CD1c-positive myeloid dendritic cell (primary cell): ENCODE measurements around the gene POSTN.

Experiments
- DNase-seq: peaks from one replicate; pipeline ENCODE4 v3.0.0-alpha.2; 2016; ENCODE audit errors: extremely low spot score

Gene POSTN, protein sequence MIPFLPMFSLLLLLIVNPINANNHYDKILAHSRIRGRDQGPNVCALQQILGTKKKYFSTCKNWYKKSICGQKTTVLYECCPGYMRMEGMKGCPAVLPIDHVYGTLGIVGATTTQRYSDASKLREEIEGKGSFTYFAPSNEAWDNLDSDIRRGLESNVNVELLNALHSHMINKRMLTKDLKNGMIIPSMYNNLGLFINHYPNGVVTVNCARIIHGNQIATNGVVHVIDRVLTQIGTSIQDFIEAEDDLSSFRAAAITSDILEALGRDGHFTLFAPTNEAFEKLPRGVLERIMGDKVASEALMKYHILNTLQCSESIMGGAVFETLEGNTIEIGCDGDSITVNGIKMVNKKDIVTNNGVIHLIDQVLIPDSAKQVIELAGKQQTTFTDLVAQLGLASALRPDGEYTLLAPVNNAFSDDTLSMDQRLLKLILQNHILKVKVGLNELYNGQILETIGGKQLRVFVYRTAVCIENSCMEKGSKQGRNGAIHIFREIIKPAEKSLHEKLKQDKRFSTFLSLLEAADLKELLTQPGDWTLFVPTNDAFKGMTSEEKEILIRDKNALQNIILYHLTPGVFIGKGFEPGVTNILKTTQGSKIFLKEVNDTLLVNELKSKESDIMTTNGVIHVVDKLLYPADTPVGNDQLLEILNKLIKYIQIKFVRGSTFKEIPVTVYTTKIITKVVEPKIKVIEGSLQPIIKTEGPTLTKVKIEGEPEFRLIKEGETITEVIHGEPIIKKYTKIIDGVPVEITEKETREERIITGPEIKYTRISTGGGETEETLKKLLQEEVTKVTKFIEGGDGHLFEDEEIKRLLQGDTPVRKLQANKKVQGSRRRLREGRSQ

DNA sequence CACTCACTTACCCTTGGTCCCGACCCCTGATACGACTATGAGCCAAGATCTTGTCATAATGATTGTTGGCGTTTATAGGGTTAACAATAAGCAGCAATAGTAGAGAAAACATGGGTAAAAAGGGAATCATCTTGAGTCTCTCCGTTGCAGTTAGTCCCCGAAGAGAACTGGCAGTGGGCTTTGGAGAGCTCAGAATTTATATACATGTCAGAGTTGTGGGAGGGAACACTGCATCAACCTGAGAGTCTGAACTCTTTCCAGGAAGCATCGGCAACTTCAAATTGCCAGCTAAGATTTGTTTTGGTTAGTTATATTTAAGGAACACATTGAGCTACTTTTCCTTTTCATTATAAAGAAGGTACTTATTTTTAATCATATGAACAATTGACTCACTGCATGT lies at the start of gene POSTN:
TSS of gene POSTN (minus strand) at position 172 of the 400 bp plus-strand sequence. CDS start at position 130, 42 bp downstream.
- DNase-seq = no peak

DNA sequence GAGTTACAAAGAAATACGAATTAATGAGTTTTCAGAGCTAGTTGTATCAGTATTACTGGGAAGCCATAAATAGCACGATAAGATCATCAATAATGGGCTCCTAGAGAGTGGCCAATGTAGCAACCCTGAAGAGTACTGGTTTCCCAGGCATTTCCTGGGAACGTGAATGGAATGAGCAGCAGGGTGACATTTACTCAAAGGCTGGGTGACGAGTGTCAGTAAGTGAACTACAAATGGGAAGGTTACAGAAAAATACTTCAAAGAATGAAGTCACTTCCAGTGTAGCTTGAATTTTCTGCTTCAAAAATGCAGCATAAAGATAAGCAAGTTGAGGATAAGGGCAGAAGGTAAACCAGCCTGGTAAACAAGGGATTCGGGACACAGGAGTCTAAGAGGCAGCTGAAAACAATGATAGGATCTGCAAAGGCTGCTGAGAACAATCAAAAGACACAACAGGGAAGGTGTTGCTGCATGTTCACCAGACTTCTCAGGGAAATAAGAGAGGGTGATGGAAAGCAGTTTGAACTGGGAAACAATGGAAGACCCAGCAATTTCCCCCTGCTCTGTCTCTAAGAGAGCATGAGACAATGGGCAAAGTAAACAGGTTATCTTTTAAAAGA lies 48.6 kb upstream of the POSTN start:
- no peak for DNase-seq

DNA sequence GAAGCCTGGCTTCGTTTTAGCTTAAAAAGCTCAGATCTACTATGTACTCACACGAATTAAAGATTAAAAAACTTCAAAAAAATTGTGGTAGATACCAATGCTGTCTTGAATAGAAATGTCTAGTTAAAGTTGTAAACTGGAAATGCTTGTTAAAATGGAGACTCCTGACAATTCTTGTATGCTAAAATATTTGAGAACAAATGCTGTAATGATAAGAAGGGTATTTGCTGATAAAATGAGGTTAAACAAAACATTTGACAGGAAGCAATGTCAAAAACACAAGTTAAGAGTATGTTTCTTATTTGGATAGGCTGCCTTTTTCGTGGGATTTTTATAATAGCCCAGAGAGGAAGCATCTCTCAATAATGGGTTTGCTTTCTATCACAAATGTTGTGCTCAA lies 48.0 kb upstream of the POSTN start:
- DNase-seq = no peak

DNA sequence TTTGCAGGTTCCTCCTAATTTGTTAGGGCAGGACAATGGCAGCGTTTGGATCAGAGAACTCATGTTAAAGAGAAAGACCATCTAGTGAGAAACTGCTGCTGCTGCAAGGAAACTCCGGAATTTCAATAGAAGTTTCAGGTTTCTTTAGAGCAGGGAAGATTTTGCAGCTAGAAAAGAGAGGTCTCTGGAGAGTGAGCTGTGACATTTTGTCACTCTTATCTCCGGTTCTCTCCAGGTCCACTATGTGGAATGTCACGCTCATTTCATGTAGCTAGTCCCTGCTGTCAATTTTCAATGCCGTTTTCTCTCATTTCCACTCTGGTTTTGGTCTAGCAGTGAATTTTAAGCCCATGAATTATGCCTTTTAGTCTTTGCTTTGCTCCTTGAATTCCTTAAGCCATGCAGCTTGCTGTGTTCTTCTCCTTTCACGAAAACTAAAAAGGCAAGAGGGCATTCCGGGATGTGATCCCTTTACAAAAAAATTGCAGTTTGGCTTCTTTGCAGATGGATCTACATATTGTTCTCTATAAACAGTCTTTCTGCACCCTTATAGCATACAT lies 46.7 kb upstream of the POSTN start:
- no peak for DNase-seq

DNA sequence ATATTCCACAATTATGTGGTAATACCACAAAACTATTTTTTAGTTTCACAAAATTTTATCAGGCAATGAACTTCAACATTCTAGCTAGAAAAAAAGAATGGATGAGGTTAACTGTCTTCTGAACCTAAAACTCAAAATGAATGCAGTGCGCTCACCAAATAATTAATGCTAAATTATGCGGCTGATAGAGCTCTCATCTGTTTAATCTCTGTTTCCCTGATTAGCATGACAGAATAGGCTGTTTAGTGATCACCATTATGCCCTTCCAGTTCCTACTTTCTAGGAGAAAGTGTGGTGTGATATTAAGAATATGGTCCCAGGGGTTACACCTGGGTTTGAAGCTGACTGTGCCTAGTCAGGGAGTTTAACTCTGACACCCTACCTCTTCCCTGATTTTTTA lies 42.8 kb upstream of the POSTN start:
- DNase-seq = no peak

DNA sequence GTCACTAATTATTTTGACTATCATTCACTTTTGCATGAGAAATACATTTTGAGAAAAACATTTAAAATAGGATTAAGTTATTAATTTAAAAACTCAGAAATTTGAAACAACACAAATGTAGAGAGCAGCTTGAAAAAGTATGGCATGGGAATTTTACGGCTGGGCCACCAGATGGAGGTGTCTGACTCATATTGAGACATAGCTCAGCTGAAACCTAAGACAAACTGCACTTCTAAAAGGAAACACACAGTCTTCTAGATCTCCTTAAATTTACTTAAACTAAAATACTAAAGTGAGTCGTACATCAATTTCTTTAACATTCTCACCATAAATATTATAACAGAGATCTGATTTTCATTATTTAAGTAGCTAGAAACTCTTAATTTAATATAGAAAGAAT lies 41.9 kb upstream of the POSTN start:
- DNase-seq = no peak

DNA sequence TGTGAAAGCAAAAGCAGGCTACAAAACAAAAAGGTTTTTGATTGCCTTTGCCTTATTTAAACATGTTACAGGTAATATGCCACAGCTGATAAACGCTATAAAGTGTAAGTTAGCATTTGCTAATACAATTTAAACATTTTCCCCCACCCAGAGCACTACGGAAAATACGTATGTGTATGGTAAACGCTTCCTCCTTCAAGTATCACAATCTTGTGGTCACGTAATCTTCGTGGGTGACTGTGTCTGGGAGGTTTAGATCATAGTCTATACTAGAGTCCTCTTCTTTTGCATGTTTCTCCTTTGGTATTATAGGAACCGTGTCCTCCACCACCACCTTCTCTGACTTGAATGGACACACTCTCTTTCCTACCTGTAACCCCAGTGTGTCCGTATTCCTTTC lies 38.1 kb upstream of the POSTN start:
- no peak for DNase-seq

DNA sequence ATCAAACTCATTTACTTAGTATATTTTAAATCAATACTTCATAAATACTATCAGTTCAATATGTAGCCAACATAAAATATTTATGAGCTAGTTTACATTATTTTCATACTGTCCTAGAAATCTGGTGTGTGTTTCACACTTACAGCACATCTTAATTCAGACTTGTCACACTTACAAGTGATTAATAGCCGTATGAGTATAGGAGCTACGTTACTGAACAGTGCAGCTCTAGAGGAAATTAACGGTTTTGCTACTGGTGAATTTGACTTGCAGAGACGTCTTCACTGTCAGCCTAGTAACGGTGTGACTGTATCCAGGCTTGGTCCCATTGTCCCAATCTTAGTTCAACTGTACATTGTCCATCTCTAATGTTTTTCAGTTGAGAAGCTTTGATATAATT lies 33.7 kb upstream of the POSTN start:
- DNase-seq = no peak

DNA sequence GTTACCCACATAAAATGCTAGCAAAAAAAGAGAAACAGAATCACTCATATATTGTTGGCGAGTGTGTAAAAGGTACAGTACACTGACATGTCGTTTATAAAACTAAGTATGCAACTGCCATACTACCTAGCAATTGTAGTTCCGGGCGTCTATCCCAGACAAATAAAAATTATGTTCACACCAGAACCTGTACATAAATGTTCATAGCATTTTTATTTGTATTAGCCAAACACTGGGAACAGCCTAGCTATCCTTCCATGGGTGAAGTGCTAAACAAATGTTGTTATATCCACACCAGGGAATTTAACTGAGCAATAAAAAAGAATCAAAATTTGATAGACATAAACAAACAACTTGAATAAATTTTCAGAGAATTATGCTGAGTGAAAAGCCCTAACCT lies 28.9 kb upstream of the POSTN start:
- no peak for DNase-seq

DNA sequence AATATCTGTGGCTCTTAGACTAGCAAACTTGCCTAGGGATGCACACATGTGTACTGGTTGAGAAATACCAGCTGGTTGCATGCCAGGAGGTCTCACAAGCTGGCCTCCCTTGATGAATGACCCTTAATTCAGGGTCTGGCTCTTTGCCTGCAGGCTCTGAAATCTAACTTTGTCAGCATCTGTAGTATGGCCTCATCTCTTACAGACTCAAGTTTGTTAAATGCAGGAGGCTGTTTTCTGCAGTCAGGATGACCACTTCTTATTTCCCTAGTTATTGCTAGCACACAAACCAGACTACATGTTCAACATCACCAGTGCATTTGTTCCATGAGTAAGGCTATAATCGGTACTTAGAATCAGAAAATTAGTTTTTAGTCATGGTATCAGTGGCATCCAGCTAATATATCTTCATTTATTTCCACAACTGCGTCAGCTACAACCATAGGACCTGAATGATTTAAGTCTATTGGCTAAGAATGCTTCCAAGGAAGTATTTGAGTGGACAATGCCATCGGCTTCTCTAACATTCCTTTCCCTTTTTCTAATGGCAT lies 23.3 kb upstream of the POSTN start:
- DNase-seq = no peak

DNA sequence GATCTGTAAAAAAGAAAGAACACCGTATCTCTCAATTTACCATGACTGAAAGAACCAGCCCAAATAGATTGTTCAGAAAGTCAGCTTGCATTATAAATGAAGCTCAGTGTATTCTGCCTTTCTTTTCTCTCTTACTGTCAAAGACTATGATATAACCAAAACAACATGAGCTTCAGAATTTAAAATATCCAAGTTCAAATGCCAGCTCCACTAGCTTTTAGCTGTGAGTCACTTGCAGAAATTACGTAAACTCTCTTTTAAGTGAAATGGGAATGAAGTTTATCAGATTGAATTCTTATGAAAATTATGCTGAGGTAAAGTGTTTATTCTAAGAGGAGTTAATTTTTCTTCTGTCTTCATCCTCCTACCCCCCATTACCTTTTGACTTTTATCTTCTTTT lies 20.0 kb upstream of the POSTN start:
- no peak for DNase-seq

DNA sequence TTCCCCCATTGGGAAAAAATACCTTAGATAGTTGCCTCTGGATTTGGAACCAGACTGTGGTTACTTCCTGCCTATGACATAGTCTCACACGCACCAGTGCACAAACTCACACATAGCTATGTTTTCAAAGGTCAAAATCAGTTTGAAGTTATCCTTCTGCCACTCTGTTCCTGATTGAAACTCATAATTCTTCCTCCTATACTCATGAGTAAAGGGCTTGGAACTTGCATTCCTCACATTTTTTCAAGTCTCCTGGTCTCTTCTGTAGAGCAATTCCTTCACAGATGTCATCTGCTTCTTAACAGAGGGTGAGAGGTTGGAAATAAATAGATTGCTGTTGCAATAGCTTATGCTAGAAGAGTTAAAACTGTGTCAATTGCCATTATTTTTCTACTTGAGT lies 18.6 kb upstream of the POSTN start:
- no peak for DNase-seq

DNA sequence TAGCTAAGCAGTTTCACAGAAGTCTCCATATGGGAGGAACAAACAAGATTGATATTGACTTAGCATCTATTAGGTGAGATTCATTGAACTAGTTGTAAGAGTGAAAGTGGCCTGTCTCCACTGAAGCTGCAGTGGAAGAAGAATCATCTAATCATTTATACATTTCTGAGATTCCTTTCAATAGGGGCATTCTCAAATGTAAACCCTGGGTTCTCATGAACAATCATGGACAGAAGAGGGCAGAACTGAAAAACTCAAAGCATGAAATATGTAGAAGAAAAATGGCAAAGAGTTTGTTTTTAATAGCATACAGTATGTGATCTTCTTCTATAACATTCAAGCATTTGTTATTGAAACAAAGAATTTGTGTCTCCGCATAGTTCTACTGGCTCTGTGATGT lies 17.6 kb upstream of the POSTN start:
- no peak for DNase-seq

DNA sequence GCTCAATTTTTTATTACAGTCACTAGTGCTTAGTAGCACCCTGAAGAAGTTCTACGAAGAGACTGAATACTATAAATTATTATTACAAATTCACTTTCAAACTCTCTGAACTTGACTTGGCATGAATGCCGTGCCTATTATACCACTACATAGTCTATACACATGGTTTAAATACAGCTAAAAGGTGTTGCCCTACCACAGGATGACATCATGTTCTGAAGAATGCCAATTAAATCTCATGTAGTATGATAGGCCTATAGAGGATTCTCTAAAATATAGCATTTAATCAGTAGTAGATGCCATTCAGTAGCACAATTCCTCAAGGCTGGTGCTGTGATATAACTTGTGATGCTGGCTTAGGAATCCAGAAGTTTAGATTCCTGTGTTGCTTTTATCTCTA lies 16.7 kb upstream of the POSTN start:
- no peak for DNase-seq

DNA sequence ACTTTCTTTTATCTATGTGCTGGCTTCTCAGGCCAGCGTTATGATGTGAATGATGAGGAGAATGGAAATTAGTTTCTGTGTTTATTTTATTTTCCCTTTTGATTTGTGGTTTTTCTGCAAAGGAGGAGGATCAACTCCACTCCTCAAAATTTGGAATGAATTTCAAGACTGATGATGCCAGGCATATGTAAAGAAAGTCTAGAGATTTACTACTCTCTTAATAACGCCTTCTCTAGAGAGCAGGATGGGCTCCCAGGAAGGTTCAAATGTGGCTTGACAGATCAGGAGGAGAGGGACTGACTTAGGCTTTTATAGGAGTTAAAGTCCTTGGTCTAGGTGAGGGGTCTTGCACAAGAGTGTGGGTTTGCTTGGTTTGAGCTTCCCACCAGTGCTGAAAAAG lies 15.1 kb upstream of the POSTN start:
- DNase-seq = no peak

DNA sequence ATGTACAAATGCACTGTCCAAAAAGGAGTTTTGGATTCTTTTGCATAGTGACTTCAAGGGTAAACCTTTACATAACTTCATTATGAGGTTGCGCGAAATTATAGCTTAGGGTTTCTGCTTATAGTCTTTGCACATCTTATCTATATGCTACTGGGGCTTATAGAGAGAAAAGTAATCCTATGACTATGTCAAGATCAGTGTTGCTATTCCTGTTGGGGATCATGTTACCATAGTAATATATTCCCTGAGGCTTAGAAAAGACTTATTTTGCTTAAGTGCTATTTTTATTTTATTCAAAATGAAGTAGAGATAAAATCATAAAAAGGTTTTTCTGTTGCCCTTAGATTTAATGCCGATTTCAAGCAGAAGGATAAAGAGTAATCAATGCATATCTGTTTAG lies 14.7 kb upstream of the POSTN start:
- DNase-seq = no peak

DNA sequence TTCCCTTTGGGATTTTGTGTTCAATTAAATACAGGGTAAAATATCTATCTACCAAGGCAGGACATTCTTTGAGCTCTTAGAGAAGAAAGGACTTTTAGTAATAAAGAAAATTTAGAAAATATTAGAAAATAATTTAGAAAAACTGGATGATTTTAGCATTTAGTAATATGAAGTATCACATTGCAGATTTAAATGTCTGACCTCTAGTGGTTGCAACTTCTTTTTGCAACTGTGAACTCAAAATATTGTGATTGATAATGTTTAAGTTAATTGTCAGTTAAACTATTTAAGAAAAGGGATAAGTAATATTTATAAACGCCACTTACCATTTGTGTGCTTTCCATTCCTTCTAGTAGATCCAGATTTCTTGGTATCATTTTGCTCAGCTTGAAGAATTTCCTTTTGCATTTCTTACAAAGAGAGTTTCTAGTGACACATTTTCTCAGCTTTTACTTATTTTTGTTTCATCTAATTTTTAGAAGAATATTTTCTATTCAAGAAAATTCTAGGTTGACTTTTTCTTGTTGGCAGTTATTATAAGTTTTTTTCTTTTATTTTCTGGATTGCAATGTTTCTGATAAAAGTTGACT lies 10.3 kb upstream of the POSTN start:
- DNase-seq = no peak

DNA sequence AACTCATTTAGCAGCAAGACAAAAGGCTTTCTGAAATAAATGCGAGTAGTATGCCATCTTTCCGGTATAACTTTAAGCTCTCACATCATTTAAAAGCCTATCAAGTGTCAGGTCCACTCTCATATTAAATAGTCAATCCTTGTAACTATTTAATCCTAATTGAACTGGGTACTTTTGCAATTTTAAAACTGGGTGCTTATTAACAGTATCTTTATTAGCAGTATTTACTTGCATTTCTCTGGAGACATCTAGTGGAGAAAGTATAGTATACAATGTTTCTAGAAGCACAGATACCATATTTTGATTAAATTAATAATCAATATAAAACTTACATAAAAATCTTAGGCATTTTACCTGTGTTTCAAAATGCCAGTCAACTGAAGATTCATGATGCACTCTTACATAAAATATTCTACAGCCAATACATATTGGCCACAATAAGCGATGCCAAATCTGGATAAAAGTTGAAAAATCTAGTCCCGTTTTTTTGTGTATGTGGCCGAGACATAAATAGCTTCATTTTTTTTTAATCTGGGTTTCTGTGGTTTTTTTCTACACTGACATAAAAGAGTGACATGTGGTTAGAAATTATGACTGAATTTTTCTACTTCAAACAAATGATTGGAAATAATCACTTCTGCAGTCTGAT lies 4.3 kb upstream of the POSTN start:
- DNase-seq = no peak

DNA sequence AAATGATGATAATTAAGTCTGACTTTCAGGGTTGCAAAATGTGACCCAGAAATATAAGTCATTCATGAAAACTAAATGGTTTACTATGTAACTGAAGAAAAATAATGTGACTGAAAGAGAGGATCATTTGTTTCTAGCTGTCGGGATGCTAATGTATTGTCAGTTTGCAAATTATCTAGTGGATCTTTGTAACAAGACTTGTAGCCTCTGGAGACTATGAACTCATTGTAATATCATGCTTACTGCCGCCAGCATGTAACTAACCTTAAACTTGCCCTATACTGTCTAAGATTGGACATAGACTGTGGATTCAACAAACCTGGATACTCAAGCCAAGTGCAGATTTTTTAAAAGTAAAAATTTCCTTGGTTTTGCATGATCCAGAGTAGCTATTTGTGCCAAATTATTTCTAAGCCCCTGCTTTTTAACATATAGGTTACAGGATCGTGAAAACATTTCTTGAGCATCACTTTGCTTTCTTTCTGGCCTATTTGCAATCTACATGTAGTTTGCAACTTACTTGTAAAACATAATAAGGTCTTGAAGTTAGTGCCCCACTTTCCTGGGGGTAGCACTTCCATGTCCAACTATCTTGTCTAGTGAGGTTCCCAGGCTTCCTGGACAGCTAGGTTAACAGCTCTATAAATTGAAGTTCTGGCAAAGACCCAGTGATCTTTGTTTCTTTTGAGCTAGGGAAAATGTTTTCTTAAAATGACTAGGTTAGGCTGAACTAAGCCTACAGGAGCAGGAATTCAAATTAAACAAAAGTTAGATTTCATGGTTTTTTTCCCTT lies 3.3 kb upstream of the POSTN start:
- no peak for DNase-seq

DNA sequence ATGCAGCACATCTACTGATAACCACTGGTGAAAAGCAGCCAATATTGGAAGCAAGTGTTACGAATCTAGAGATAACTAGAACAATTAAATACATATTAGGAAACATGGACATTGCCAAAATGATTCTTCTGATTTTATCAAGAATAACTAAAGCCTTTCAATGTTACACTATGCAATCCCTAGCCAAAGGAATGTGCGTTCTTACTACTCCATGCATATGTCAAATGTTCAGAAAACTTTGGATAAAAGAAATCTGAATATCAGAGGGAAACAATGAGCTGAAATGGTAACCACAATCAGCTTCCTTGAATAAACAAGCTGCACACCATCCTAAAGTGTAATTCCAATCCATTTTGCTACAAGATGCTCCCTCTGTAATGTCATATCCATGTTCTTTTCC lies 951 bp upstream of the POSTN start:
- no peak for DNase-seq
